T-helper 2 cell treated with Interferon-gamma antibody and Interleukin-4, amounts not matched to agents 5 μg/mL and 100 μg/mL, for 36 hours (primary cell): Measurements from ENCODE around the gene SYCP2.

Source experiments
- DNase-seq: peaks from one replicate; pipeline ENCODE4 v3.0.0; 2021; ENCODE audit warnings: low spot score
- H3K27ac Mint-ChIP-seq: one replicate; pipeline ENCODE4 v1.8.0; 2021; ENCODE audit warnings: mild to moderate bottlenecking, mixed read lengths
- H3K27me3 Mint-ChIP-seq: one replicate; pipeline ENCODE4 v1.8.0; 2021; ENCODE audit warnings: low read depth, mixed read lengths
- H3K36me3 Mint-ChIP-seq: one replicate; pipeline ENCODE4 v1.8.0; 2021; ENCODE audit warnings: low read depth, mixed read lengths
- H3K4me1 Mint-ChIP-seq: one replicate; pipeline ENCODE4 v1.8.0; 2021; ENCODE audit warnings: low read depth, mixed read lengths
- H3K4me3 Mint-ChIP-seq: one replicate; pipeline ENCODE4 v1.8.0; 2022; ENCODE audit warnings: mild to moderate bottlenecking, moderate library complexity, mixed read lengths
- H3K9me3 Mint-ChIP-seq: one replicate; pipeline ENCODE4 v1.8.0; 2021; ENCODE audit warnings: mixed read lengths

Gene SYCP2

GRCh38 chr20:59949911-59950310 is 16.5 kb upstream of the SYCP2 start:
- Mint-ChIP-seq H3K27me3 (no peaks in the 10 kb centered on the region), H3K4me1 (peaks cover 24% of the 10 kb centered on the region), H3K9me3 (no peaks in the 10 kb centered on the region), H3K27ac (no peak overlapping the region), H3K36me3 (peaks cover 12% of the 10 kb centered on the region), H3K4me3 (no peak overlapping the region)
- no peak for DNase-seq

DNA sequence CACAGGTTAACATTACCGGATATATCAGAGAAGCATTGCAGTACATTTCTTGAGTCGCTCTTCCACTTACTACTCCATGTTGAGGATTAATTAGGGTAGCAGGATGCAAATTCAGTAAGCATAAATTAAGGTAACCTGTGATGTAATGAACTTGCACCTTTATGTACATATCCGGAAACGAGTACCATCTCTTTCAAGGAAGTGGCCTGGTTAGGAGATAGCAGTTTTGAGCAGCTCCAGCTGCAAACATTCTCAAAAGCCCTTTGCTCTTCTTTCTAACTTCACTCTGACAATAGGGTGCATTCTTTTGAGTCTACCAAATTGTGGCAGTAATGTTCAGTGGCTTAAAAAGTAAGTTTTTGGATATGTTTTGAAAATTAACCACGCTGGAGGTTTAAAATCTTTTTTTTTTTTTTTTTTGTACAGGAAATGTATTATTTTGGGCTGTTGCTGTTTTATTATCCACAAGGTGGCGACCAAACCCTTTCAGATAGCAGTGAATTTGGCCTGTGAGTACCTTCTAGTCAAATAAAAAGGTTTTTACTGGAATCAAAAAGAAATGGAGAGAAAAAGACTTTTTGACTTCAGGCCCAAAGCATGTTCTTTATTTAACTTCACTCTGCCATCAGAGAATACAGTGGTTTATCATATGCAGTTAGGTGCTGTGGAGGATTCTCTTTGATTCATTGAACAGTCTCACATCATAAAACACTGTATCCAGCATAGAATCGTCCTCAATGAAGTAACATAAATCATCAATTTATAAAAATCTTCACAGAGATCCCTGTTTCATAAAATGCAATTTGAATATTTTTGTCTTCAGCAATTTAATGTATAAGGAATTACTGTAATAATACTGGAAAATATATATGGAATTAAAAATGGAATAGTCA is 15.6 kb upstream of the SYCP2 start:
- Mint-ChIP-seq H3K4me3 (peak overlapping the region; percentile 76), H3K27me3 (no peaks in the 10 kb centered on the region), H3K4me1 (peaks cover 27% of the 10 kb centered on the region), H3K27ac (peak overlapping the region; percentile 93), H3K9me3 (no peaks in the 10 kb centered on the region), H3K36me3 (peaks cover 20% of the 10 kb centered on the region)
- no peak for DNase-seq

DNA sequence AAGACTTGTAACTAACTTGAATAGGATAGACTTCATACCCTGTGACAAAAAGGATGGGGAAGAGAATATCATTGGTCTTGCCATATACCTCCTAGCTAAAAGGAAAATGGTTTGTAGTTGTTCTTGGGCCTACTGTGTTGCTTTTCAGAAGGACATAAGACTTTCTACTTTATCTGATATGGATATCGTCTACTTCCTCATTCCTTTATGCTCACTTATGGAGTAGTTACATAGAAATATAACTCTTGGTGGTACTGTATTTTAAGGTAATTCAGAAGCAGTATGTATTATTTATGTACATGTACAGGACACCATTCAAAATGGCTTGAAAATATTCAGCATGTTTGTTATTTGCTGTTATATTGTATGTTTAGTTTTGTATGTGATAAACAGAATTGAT is 14.8 kb upstream of the SYCP2 start:
- peaks cover 20% of the 10 kb centered on the region for H3K36me3 Mint-ChIP-seq
- peaks cover 27% of the 10 kb centered on the region for H3K4me1 Mint-ChIP-seq
- DNase-seq, result no peak
- no peaks in the 10 kb centered on the region for H3K9me3 Mint-ChIP-seq
- peak overlapping the region; percentile 93 for H3K27ac Mint-ChIP-seq
- H3K4me3 Mint-ChIP-seq, result no peak overlapping the region
- H3K27me3 Mint-ChIP-seq, result no peaks in the 10 kb centered on the region

- Mint-ChIP-seq H3K9me3 (no peaks in the 10 kb centered on the region), H3K27ac (no peak overlapping the region), H3K27me3 (no peaks in the 10 kb centered on the region), H3K4me3 (no peak overlapping the region), H3K36me3 (peaks cover 20% of the 10 kb centered on the region), H3K4me1 (peaks cover 27% of the 10 kb centered on the region)
- no peak for DNase-seq
Observed at GRCh38 chr20:59947376-59947775, 13.9 kb upstream of the SYCP2 start.

GRCh38 chr20:59945731-59946130 is 12.3 kb upstream of the SYCP2 start:
- peaks cover 39% of the 10 kb centered on the region for H3K4me1 Mint-ChIP-seq
- H3K27ac Mint-ChIP-seq, result no peak overlapping the region
- peaks cover 25% of the 10 kb centered on the region for H3K36me3 Mint-ChIP-seq
- no peak overlapping the region for H3K4me3 Mint-ChIP-seq
- DNase-seq, result no peak
- no peaks in the 10 kb centered on the region for H3K27me3 Mint-ChIP-seq
- no peaks in the 10 kb centered on the region for H3K9me3 Mint-ChIP-seq

DNA sequence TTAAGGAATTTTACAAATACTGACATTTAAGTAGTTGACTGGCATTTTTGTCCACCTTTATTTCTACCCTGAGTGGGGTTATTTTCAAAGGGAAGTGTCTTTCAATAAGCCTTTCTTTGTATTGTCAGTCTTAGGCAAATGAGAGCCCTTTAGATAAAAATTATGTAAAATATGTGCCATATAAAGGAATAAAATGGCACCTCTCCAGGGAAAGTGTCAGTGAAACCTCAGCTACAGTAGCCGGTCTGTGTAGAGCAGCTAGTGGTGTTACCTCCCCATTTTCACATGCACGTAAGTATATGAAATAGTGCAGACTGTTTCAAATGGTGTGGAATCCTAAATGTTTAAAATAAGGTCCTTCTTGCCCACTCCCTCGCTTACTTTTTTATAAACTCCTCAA is 11.7 kb upstream of the SYCP2 start:
- H3K4me3 Mint-ChIP-seq, result no peak overlapping the region
- no peak for DNase-seq

DNA sequence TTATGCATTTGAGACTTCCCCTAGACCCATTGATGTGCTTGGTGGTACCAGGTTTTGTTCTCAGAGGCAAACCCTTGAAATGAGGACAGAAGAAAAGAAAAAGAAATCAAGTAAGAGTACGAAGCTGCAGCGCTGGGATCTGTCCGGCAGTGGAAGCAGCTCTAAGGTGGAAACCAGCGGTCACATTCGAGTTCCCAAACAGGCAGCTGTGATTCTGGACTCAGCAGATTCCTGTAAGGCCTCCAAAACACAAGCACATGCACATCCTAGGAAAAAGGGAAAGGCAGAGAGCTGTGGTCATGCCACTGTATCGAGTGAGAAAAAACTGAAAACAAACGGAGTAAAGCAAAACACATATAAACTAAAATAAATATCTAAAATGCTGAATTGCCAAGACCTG is 11.3 kb upstream of the SYCP2 start:
- no peak for DNase-seq
- H3K27ac Mint-ChIP-seq, result no peak overlapping the region

More for the DNA sequence above, 11.7 kb upstream of the SYCP2 start:
- H3K9me3 Mint-ChIP-seq, result no peaks in the 10 kb centered on the region
- no peak overlapping the region for H3K27ac Mint-ChIP-seq
- H3K36me3 Mint-ChIP-seq, result peaks cover 25% of the 10 kb centered on the region
- no peaks in the 10 kb centered on the region for H3K27me3 Mint-ChIP-seq
- peaks cover 39% of the 10 kb centered on the region for H3K4me1 Mint-ChIP-seq

GRCh38 chr20:59942245-59942644 is 8.8 kb upstream of the SYCP2 start:
- peaks cover 35% of the 10 kb centered on the region for H3K4me1 Mint-ChIP-seq
- DNase-seq, result no peak
- peaks cover 33% of the 10 kb centered on the region for H3K36me3 Mint-ChIP-seq
- no peaks in the 10 kb centered on the region for H3K27me3 Mint-ChIP-seq
- H3K9me3 Mint-ChIP-seq, result no peaks in the 10 kb centered on the region
- H3K27ac Mint-ChIP-seq, result no peak overlapping the region
- H3K4me3 Mint-ChIP-seq, result no peak overlapping the region

More for the DNA sequence above, 11.3 kb upstream of the SYCP2 start:
- Mint-ChIP-seq H3K36me3 (peaks cover 25% of the 10 kb centered on the region), H3K9me3 (no peaks in the 10 kb centered on the region), H3K4me1 (peaks cover 39% of the 10 kb centered on the region), H3K4me3 (no peak overlapping the region), H3K27me3 (no peaks in the 10 kb centered on the region)

DNA sequence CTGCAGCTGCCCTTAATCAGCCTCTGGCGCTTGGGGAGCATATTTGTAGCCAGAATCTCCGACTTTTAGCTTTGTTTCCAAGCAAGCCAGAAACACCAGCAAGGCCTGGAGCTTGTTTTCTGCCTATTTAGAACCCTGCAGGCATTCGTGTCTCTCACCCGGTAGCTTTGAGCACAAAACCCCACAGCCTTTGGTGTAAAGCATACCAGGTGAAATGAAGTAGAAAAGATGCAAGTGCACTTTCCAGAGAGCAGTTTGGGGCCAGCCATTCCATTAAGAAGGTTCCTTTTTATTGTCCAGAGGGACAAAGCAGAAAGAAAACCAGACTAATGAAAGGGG is 7.5 kb upstream of the SYCP2 start:
- H3K4me1 Mint-ChIP-seq, result peaks cover 36% of the 10 kb centered on the region
- H3K27ac Mint-ChIP-seq, result peak overlapping the region; percentile 96
- peaks cover 35% of the 10 kb centered on the region for H3K36me3 Mint-ChIP-seq
- no peaks in the 10 kb centered on the region for H3K27me3 Mint-ChIP-seq
- no peaks in the 10 kb centered on the region for H3K9me3 Mint-ChIP-seq
- no peak for DNase-seq
- H3K4me3 Mint-ChIP-seq, result peak overlapping the region; percentile 93

GRCh38 chr20:59940129-59940955 is 6.9 kb upstream of the SYCP2 start, which contains the start of the genes FAM217B and PPP1R3D:
TSS of gene FAM217B (plus strand) at chr20:59940389. CDS start at chr20:59943944, 3,555 bp downstream.
TSS of gene PPP1R3D (minus strand) at chr20:59940305. CDS start at chr20:59939931, 374 bp downstream.
- H3K36me3 Mint-ChIP-seq, result peaks cover 31% of the 10 kb centered on the region

DNA sequence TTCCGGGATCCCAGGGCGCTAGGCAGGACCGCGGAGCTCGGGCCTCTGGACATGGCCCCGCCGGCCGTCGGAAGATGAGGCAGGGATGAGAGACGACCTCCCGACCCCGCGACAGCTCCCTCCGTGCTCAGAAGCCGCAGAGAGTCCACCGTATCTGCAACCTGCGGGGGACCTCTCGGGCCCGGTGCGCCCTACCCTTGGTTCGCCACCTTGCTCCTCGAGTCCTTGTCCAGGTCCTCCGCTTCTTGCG is 6.4 kb upstream of the SYCP2 start:
- peak overlapping the region; percentile 96 for H3K27ac Mint-ChIP-seq
- H3K4me3 Mint-ChIP-seq, result peak overlapping the region; percentile 93
- H3K27me3 Mint-ChIP-seq, result no peaks in the 10 kb centered on the region
- H3K4me1 Mint-ChIP-seq, result peaks cover 37% of the 10 kb centered on the region
- no peaks in the 10 kb centered on the region for H3K9me3 Mint-ChIP-seq
- DNase-seq, result no peak
- H3K36me3 Mint-ChIP-seq, result peaks cover 31% of the 10 kb centered on the region

More at GRCh38 chr20:59940129-59940955, 6.9 kb upstream of the SYCP2 start, which contains the start of the genes FAM217B and PPP1R3D:
- H3K9me3 Mint-ChIP-seq, result no peaks in the 10 kb centered on the region
- H3K27me3 Mint-ChIP-seq, result no peaks in the 10 kb centered on the region
- peak; percentile 95 for DNase-seq
- peaks cover 37% of the 10 kb centered on the region for H3K4me1 Mint-ChIP-seq
- peak within 1 kb of the TSS; percentile 96 for H3K27ac Mint-ChIP-seq
- peak within 1 kb of the TSS; percentile 93 for H3K4me3 Mint-ChIP-seq

DNA sequence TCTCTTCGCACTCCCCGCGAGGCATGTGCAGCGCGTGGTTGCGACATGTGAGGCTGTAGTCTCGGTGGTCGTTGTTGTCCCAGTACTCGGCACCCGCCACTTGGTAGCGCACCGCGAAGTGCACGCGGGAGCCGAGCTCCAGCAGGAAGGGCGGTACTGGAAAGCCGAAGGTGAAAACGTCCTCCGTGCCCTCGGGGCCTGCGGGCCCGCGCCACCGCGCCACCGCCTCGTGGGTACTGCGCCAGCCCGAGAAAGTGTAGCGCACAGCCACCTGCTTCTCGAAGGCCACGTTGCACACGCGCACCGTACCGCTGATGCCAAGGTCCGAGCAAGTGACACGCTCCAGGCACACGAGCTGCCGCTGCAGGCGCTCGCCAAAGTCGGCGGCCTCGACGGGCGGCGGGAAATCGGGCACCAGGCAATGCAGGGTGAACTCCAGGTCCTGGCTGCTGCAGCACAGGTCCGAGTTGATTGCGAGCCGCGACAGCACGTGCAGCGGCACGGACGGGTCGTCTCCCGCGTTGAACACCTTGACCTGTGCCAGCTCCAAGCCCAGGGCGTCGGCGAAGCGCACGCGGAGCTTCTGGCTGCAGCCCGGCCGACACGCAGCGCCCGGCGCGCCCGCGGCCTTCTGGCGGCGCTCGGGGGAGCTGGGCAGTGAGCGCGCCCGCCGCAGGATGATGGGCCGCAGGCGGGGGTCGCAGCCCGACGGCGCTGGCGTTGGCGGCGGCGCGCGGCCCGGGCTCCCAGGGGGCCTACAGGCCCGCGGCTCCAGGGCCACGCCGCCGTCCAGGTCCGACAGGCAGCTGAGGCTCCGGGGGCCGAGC is 5.8 kb upstream of the SYCP2 start:
- DNase-seq, result no peak

GRCh38 chr20:59938696-59939051 is 5.2 kb upstream of the SYCP2 start:
- no peaks in the 10 kb centered on the region for H3K9me3 Mint-ChIP-seq
- H3K27ac Mint-ChIP-seq, result peak overlapping the region; percentile 72
- no peaks in the 10 kb centered on the region for H3K27me3 Mint-ChIP-seq
- peaks cover 36% of the 10 kb centered on the region for H3K4me1 Mint-ChIP-seq
- H3K36me3 Mint-ChIP-seq, result peaks cover 26% of the 10 kb centered on the region
- peak overlapping the region; percentile 88 for H3K4me3 Mint-ChIP-seq
- no peak for DNase-seq

More for the DNA sequence above, 5.8 kb upstream of the SYCP2 start:
- peaks cover 36% of the 10 kb centered on the region for H3K4me1 Mint-ChIP-seq
- peaks cover 28% of the 10 kb centered on the region for H3K36me3 Mint-ChIP-seq
- H3K27me3 Mint-ChIP-seq, result no peaks in the 10 kb centered on the region
- H3K9me3 Mint-ChIP-seq, result no peaks in the 10 kb centered on the region
- peak overlapping the region; percentile 88 for H3K4me3 Mint-ChIP-seq
- H3K27ac Mint-ChIP-seq, result no peak overlapping the region
